Smooth muscle cell (in vitro differentiated cells): ENCODE data around the gene OR52M1. TPM values are rescaled to one million over a fixed set of nuclear protein-coding genes. Genes with fewer than 3 reads are reported as not detected.

ENCODE experiments used
- DNase-seq: peaks from one replicate; lab custom pipeline; 2025; ENCODE audit not compliant: unreplicated experiment; lab: John Stamatoyannopoulos, UW
- H2AFZ ChIP-seq: fragments of 200-600 bp; sonication (generic); 2 replicates; pipeline ENCODE4 v1.6.0; 2016; ENCODE audit warnings: antibody characterized with exemption, low read depth, mild to moderate bottlenecking
- H3F3A ChIP-seq: fragments of 200-600 bp; sonication (generic); 2 replicates; pipeline ENCODE4 v1.6.0; 2017; ENCODE audit warnings: antibody characterized with exemption, low read depth
- H3K27ac ChIP-seq: fragments of 200-600 bp; sonication (generic); 2 replicates; pipeline ENCODE4 v1.5.1; 2016; ENCODE audit warnings: low read depth, mild to moderate bottlenecking
- H3K27me3 ChIP-seq: fragments of 200-600 bp; sonication (generic); 2 replicates; pipeline ENCODE4 v1.6.1; 2016; ENCODE audit warnings: low read depth, mild to moderate bottlenecking
- H3K36me3 ChIP-seq: fragments of 200-600 bp; sonication (generic); 2 replicates; pipeline ENCODE4 v1.5.1; 2016; ENCODE audit warnings: low read depth
- H3K4me1 ChIP-seq: fragments of 200-600 bp; sonication (generic); 2 replicates; pipeline ENCODE4 v1.5.1; 2016; ENCODE audit warnings: low read depth
- H3K4me2 ChIP-seq: fragments of 200-600 bp; sonication (generic); 2 replicates; pipeline ENCODE4 v1.6.0; 2016; ENCODE audit warnings: mild to moderate bottlenecking
- H3K4me3 ChIP-seq: fragments of 200-600 bp; sonication (generic); 2 replicates; pipeline ENCODE4 v1.5.1; 2016; ENCODE audit warnings: mild to moderate bottlenecking
- H3K79me2 ChIP-seq: fragments of 200-600 bp; sonication (generic); 2 replicates; pipeline ENCODE4 v1.6.0; 2016; ENCODE audit warnings: low read depth, mild to moderate bottlenecking
- H3K9ac ChIP-seq: fragments of 200-600 bp; sonication (generic); 2 replicates; pipeline ENCODE4 v1.6.0; 2016; ENCODE audit warnings: low read depth
- H3K9me3 ChIP-seq: fragments of 200-600 bp; sonication (generic); replicated peaks from 2 replicates; pipeline ENCODE4 v1.5.1; 2016; ENCODE audit warnings: low read depth
- H4K20me1 ChIP-seq: fragments of 200-600 bp; sonication (generic); 2 replicates; pipeline ENCODE4 v1.6.0; 2016; ENCODE audit warnings: low read depth
- WGBS: methylation state at CpG from one replicate; pipeline ENCODE4 v1.1.7; 2016; ENCODE audit warnings: low lambda C conversion rate; 5-methylcytosine and 5-hydroxymethylcytosine counted together
- polyA plus RNA-seq: library from polyadenylated mRNA; unstranded; fragments of >200 nt; fragmentation: Nextera tagmentation; extraction: Ambion mirVana; gene quantifications from 2 replicates; pipeline ENCODE4 v1.2.1, GENCODE V29; 2016
- total RNA-seq: library from RNA; depleted of rRNA; stranded (reverse); fragments of >200 nt; gene quantifications from 2 replicates; pipeline ENCODE4 v1.2.3, GENCODE V29; 2014
- TF ChIP-seq, protein P1 (sequence below): fragments of 200-600 bp; sonication (generic); IDR thresholded peaks from 2 replicates; pipeline ENCODE4 v1.5.1; 2017; ENCODE audit warnings: borderline replicate concordance, mild to moderate bottlenecking, antibody characterized with exemption; ENCODE audit not compliant: insufficient read depth, poor library complexity, severe bottlenecking

OR52M1 gene
- total and polyA plus RNA-seq, 2 experiments from 2014 or later: not detected

DNA sequence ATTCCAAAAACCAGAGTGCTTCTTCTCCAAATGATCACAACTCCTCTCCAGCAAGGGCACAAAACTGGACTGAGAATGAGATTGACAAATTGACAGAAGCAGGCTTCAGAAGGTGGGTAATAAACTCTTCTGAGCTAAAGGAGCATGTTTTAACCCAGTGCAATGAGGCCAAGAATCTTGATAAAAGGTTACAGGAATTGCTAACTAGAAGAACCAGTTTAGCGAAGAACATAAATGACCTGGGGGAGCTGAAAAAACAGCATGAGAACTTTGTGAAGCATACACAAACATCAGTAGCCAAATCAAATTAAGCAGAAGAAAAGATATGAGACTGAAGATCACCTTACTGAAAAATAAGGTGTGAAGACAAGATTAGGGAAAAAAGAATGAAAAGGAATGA, 15.5 kb downstream of the OR52M1 start:
- WGBS: 76% methylated on average over 1 of the region's 1 CpG
- Histone ChIP-seq H3F3A (no peaks in the 10 kb centered on the region), H3K9me3 (no peaks in the 10 kb centered on the region), H2AFZ (no peak overlapping the region), H3K36me3 (no peaks in the 10 kb centered on the region), H3K79me2 (no peaks in the 10 kb centered on the region), H3K4me1 (no peaks in the 10 kb centered on the region), H3K27ac (no peak overlapping the region), H3K4me3 (no peak overlapping the region), H4K20me1 (no peaks in the 10 kb centered on the region), H3K9ac (no peak overlapping the region), H3K27me3 (no peaks in the 10 kb centered on the region), H3K4me2 (no peak overlapping the region)
- DNase-seq: no peak
- TF ChIP-seq, protein P1, sequence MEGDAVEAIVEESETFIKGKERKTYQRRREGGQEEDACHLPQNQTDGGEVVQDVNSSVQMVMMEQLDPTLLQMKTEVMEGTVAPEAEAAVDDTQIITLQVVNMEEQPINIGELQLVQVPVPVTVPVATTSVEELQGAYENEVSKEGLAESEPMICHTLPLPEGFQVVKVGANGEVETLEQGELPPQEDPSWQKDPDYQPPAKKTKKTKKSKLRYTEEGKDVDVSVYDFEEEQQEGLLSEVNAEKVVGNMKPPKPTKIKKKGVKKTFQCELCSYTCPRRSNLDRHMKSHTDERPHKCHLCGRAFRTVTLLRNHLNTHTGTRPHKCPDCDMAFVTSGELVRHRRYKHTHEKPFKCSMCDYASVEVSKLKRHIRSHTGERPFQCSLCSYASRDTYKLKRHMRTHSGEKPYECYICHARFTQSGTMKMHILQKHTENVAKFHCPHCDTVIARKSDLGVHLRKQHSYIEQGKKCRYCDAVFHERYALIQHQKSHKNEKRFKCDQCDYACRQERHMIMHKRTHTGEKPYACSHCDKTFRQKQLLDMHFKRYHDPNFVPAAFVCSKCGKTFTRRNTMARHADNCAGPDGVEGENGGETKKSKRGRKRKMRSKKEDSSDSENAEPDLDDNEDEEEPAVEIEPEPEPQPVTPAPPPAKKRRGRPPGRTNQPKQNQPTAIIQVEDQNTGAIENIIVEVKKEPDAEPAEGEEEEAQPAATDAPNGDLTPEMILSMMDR: no peak

DNA sequence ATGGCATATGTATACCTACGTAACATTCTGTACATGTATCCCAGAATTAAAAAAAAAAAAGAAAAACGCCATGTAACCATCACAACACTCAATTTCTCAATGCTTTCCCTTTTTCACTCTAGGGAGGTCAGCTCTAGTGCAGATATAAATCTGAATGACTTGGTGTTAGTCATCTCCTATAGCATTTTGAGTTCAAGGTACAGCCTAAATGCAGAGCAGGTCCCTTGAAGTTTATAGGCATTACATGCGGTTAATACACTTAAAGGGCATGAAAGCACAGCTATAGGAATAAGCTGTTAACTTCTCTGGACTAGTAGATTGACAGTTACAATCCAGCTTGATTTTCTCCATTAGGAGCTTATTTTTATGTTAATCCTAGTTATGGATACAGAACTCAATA, 20.4 kb downstream of the OR52M1 start:
- Histone ChIP-seq H3K27ac (no peak overlapping the region), H3K4me3 (no peak overlapping the region), H3F3A (no peaks in the 10 kb centered on the region), H3K4me2 (no peak overlapping the region), H3K79me2 (no peaks in the 10 kb centered on the region), H3K9ac (no peak overlapping the region), H3K4me1 (no peaks in the 10 kb centered on the region), H2AFZ (no peak overlapping the region), H3K27me3 (no peaks in the 10 kb centered on the region), H4K20me1 (no peaks in the 10 kb centered on the region), H3K36me3 (no peaks in the 10 kb centered on the region), H3K9me3 (no peaks in the 10 kb centered on the region)
- 85% methylated on average over 3 of the region's 3 CpGs for WGBS
- TF ChIP-seq, protein P1: no peak
- no peak for DNase-seq

DNA sequence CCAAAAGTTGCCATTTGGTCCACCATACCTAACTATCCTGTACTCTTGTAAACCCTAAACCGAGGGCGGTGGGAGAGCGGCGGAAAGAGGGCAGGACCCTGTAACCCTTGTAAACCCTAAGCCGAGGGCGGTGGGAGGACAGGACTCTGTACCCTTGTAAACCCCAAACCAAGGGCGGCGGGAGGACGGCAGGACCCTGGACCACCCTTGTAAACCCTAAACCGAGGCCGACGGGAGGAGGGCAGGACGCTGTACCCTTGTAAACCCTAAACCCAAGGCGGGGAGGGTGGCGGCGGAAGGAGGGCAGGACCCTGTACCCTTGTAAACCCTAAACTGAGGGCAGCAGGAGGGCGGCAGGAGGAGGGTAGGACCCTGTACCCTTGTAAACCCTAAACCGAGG, 24.1 kb downstream of the OR52M1 start:
- Histone ChIP-seq H4K20me1 (no peaks in the 10 kb centered on the region), H3K36me3 (no peaks in the 10 kb centered on the region), H3K9me3 (no peaks in the 10 kb centered on the region), H3K9ac (no peak overlapping the region), H3K27ac (no peak overlapping the region), H3F3A (no peaks in the 10 kb centered on the region), H3K4me1 (no peaks in the 10 kb centered on the region), H3K79me2 (no peaks in the 10 kb centered on the region), H3K27me3 (no peaks in the 10 kb centered on the region), H2AFZ (no peak overlapping the region), H3K4me3 (no peak overlapping the region), H3K4me2 (no peak overlapping the region)
- 92% methylated on average over 18 of the region's 18 CpGs for WGBS
- DNase-seq: no peak
- TF ChIP-seq, protein P1: no peak

DNA sequence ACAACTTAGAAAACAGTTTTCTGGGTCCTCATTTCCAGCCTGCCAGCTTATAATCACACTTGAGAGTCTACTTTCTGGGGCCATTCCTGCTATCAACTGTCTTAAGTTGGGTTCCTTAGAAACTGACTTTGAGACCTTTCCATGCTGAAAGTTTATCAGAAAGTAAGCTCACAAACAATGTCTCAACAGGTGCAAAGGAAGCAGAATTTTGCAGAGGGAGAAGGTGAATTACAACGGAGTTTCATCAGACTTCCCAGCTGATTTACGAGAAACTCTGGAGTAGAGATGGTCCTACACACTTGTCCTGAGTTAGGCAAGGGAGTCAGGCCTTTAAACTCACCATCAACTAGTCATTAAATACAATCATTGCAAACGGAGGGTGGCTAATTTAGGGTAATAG, 31.9 kb downstream of the OR52M1 start:
- no peaks in the 10 kb centered on the region for H3F3A ChIP-seq
- 76% methylated on average over 3 of the region's 3 CpGs for WGBS
- no peaks in the 10 kb centered on the region for H4K20me1 ChIP-seq
- no peaks in the 10 kb centered on the region for H3K27me3 ChIP-seq
- no peak overlapping the region for H2AFZ ChIP-seq
- TF ChIP-seq, protein P1: no peak
- H3K79me2 ChIP-seq: no peaks in the 10 kb centered on the region
- H3K4me1 ChIP-seq: no peaks in the 10 kb centered on the region
- no peak overlapping the region for H3K4me2 ChIP-seq
- no peak for DNase-seq
- no peaks in the 10 kb centered on the region for H3K9me3 ChIP-seq
- no peak overlapping the region for H3K27ac ChIP-seq
- H3K9ac ChIP-seq: no peak overlapping the region
- no peaks in the 10 kb centered on the region for H3K36me3 ChIP-seq
- H3K4me3 ChIP-seq: no peak overlapping the region
